ENCODE results near the gene NOTCH2. TPM values are rescaled to one million over a fixed set of nuclear protein-coding genes. Genes with fewer than 3 reads are reported as not detected.

NOTCH2 gene
- total and polyA plus RNA-seq, 7 donors: 2.8 to 88.9 (median 45.9) TPM

- 96% methylated on average over 7 of the region's 7 CpGs for WGBS, 2 donors
Observed at GRCh38 chr1:119918301-119918700, 151.2 kb downstream of the NOTCH2 start.

GRCh38 chr1:119917304-119918055 lies 152.0 kb downstream of the NOTCH2 start:
- Histone ChIP-seq H3K36me3 (peaks cover 43 to 98% (median 73%) of the 10 kb centered on the region in 4 donors), H3K27me3 (no peaks in the 10 kb centered on the region), H3K4me3 (no peak overlapping the region), H3K9me3 (no peaks in the 10 kb centered on the region), H3K27ac (no peak overlapping the region), H3K4me1 (no peaks in the 10 kb centered on the region)
- intact Hi-C loops (cut with DNase I): no loop called here
- DNase-seq: no peak
- TF ChIP-seq CTCF (IDR thresholded peaks at IDR 0.05) (no peak), POLR2AphosphoS5 (IDR thresholded peaks at IDR 0.05) (no peak), POLR2A (IDR thresholded peaks at IDR 0.05) (no peak), EP300 (IDR thresholded peaks at IDR 0.05) (no peak)
- 93 to 94% methylated on average over 5 of the region's 5 CpGs for WGBS, 2 donors

More at GRCh38 chr1:119918301-119918700, 151.2 kb downstream of the NOTCH2 start:
- Histone ChIP-seq H3K9me3 (no peaks in the 10 kb centered on the region), H3K27ac (no peak overlapping the region), H3K27me3 (no peaks in the 10 kb centered on the region), H3K36me3 (peaks cover 50 to 100% (median 82%) of the 10 kb centered on the region in 4 donors), H3K4me1 (no peaks in the 10 kb centered on the region), H3K4me3 (no peak overlapping the region)
- TF ChIP-seq EP300 (IDR thresholded peaks at IDR 0.05) (no peak), POLR2AphosphoS5 (IDR thresholded peaks at IDR 0.05) (no peak), POLR2A (IDR thresholded peaks at IDR 0.05) (no peak), CTCF (IDR thresholded peaks at IDR 0.05) (no peak)
- intact Hi-C loops (cut with DNase I): no loop called here
- no peak for DNase-seq

- DNase-seq: no peak
- Histone ChIP-seq H3K9me3 (no peaks in the 10 kb centered on the region), H3K27ac (no peak overlapping the region), H3K36me3 (peaks cover 30 to 79% (median 54%) of the 10 kb centered on the region in 4 donors), H3K4me3 (no peak overlapping the region), H3K4me1 (no peaks in the 10 kb centered on the region), H3K27me3 (no peaks in the 10 kb centered on the region)
- TF ChIP-seq POLR2AphosphoS5 (IDR thresholded peaks at IDR 0.05) (no peak), POLR2A (IDR thresholded peaks at IDR 0.05) (no peak), CTCF (IDR thresholded peaks at IDR 0.05) (no peak), EP300 (IDR thresholded peaks at IDR 0.05) (no peak)
- WGBS, 2 donors: 97% methylated on average over 6 of the region's 6 CpGs
- intact Hi-C loops (cut with DNase I): no loop called here
Observed at GRCh38 chr1:119915517-119915916, 153.9 kb downstream of the NOTCH2 start.

- WGBS, 2 donors: 78 to 91% methylated on average over 1 of the region's 1 CpG
- Histone ChIP-seq H3K36me3 (peaks cover 27 to 64% (median 42%) of the 10 kb centered on the region in 4 donors), H3K27me3 (no peaks in the 10 kb centered on the region), H3K27ac (no peak overlapping the region), H3K9me3 (no peaks in the 10 kb centered on the region), H3K4me1 (no peaks in the 10 kb centered on the region), H3K4me3 (no peak overlapping the region)
- intact Hi-C loops (cut with DNase I): no loop called here
- TF ChIP-seq POLR2AphosphoS5 (IDR thresholded peaks at IDR 0.05): no peak
- no peak for TF ChIP-seq POLR2A (IDR thresholded peaks at IDR 0.05)
- no peak for TF ChIP-seq EP300 (IDR thresholded peaks at IDR 0.05)
- no peak for TF ChIP-seq CTCF (IDR thresholded peaks at IDR 0.05)
- no peak for DNase-seq
Observed at GRCh38 chr1:119914071-119914470, 155.4 kb downstream of the NOTCH2 start.
